Muscle of back (tissue), 11 donors: Measurements from ENCODE around the gene CDH4. TPM values are rescaled to one million over a fixed set of nuclear protein-coding genes. Genes with fewer than 3 reads are reported as not detected.

Experiments
- DNase-seq, 3 donors: peaks; one replicate each; pipeline versions ENCODE4 v3.0.0 to v3.0.0-alpha.2; 2013
- polyA plus RNA-seq, 10 donors: library from polyadenylated mRNA; unstranded; fragments of 120-200 nt; gene quantifications; one replicate each; pipeline ENCODE4 v1.2.1, GENCODE V29; 2013; ENCODE audit not compliant: insufficient read length in 10 of 10

Gene CDH4
- polyA plus RNA-seq, 10 donors: 0.74 to 2.0 (median 1.1) TPM

GRCh38 chr20:61281286-61281795, 29.3 kb downstream of the CDH4 start:
- no peak for DNase-seq

GRCh38 chr20:61284752-61285151, 32.7 kb downstream of the CDH4 start:
- no peak for DNase-seq

GRCh38 chr20:61285152-61285645, 33.1 kb downstream of the CDH4 start:
- no peak for DNase-seq

- DNase-seq: no peak
Observed at GRCh38 chr20:61285691-61286090, 33.6 kb downstream of the CDH4 start.

- no peak for DNase-seq
Observed at GRCh38 chr20:61287583-61288275, 35.7 kb downstream of the CDH4 start.

- no peak for DNase-seq
Observed at GRCh38 chr20:61288331-61288784, 36.3 kb downstream of the CDH4 start.

GRCh38 chr20:61289166-61289565, 37.1 kb downstream of the CDH4 start:
- DNase-seq: no peak

- DNase-seq: no peak
Observed at GRCh38 chr20:61290721-61291120, 38.7 kb downstream of the CDH4 start.

- no peak for DNase-seq
Observed at GRCh38 chr20:61291166-61291829, 39.2 kb downstream of the CDH4 start.

- DNase-seq: no peak
Observed at GRCh38 chr20:61292391-61292790, 40.3 kb downstream of the CDH4 start.

- no peak for DNase-seq
Observed at GRCh38 chr20:61292821-61293612, 41.0 kb downstream of the CDH4 start.

GRCh38 chr20:61293951-61294350, 41.9 kb downstream of the CDH4 start:
- no peak for DNase-seq

GRCh38 chr20:61295249-61295648, 43.2 kb downstream of the CDH4 start:
- no peak for DNase-seq

- no peak for DNase-seq
Observed at GRCh38 chr20:61295682-61296628, 43.9 kb downstream of the CDH4 start.

- DNase-seq: no peak
Observed at GRCh38 chr20:61296629-61297019, 44.6 kb downstream of the CDH4 start.

GRCh38 chr20:61297491-61297890, 45.4 kb downstream of the CDH4 start:
- DNase-seq: no peak

- DNase-seq: no peak
Observed at GRCh38 chr20:61297986-61298385, 45.9 kb downstream of the CDH4 start.

- no peak for DNase-seq
Observed at GRCh38 chr20:61298661-61299060, 46.6 kb downstream of the CDH4 start.

GRCh38 chr20:61299104-61299503, 47.0 kb downstream of the CDH4 start:
- no peak for DNase-seq

GRCh38 chr20:61299618-61300017, 47.6 kb downstream of the CDH4 start:
- DNase-seq: peak in 2 of 3 donors; percentile 10 to 65

- DNase-seq: no peak
Observed at GRCh38 chr20:61300293-61300692, 48.2 kb downstream of the CDH4 start.
